Stimulated activated CD8-positive, alpha-beta memory T cell treated with anti-CD3 and anti-CD28 coated beads, Interleukin-12 subunit alpha, Interleukin-12 subunit beta, amount 100 ng/mL, for 4 hours (primary cell): ENCODE results near the gene TLE7.

Source experiments
- DNase-seq: peaks from one replicate; pipeline ENCODE4 v3.0.0-alpha.2; 2020; ENCODE audit warnings: low read depth

The TLE7 gene

GRCh38 chr16:71412270-71413160 is 29.3 kb downstream of the TLE7 start:
- DNase-seq = peak; percentile 24

DNA sequence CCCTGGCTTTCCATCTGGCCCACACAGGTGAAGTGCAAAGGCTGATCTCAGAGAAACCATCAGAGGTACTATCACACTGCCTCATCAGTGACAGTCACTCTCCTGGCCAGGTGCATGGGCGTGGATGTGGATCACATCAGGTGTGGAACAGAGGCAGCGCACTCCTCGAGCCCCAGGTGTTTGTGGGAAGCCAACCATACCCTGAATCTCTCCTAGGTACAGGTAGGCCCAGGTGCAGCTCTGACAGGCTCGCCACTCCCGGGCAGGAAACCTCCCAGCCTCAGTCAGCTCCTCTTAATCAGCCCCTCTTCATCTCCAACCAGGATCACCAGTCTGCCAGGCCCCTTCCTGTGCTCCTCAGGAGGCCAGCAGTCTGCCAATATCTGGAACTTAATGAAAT is 31.7 kb downstream of the TLE7 start:
- no peak for DNase-seq

GRCh38 chr16:71409011-71409775 is 32.7 kb downstream of the TLE7 start:
- no peak for DNase-seq

DNA sequence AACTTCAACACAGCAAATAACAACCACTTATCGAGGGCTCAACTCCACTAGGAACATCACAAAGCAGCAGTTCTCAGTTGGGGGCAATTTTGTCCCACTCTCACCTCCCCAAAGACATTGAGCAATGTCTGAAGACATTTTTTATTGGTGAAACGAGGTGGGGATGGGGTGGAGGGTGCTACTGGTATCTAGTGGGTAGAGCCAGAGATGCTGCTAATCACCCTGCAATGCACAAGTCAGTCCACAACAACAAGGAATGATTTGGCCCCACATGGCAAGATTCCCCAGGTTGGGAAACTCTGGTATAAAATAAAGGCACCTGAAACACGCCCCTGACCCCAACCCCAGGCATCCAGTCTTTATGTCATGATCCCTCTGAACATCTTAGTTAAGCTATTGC is 33.3 kb downstream of the TLE7 start:
- no peak for DNase-seq

- DNase-seq = no peak
Observed at GRCh38 chr16:71407731-71408130, 34.1 kb downstream of the TLE7 start.

- no peak for DNase-seq
Observed at GRCh38 chr16:71406724-71407123, 35.1 kb downstream of the TLE7 start.

DNA sequence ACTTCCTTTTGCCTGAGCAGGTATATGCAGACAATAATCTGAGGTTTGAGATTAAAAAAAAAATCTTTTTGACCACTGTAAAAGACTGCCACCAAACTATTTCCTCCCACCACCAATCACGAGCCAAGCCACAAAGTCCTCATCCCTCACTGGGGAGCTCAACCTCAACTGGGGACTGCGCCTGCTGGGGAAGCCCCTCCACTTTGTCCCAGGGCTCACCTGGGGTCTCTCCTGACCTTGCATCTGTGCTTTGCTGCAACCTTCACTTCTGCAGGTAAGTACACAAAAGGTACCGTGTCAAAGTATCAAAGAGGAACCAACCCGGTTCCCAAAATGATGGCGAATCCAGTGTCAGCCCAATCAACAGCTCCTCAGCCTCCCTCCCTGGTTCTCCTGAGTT is 35.5 kb downstream of the TLE7 start:
- DNase-seq = no peak

DNA sequence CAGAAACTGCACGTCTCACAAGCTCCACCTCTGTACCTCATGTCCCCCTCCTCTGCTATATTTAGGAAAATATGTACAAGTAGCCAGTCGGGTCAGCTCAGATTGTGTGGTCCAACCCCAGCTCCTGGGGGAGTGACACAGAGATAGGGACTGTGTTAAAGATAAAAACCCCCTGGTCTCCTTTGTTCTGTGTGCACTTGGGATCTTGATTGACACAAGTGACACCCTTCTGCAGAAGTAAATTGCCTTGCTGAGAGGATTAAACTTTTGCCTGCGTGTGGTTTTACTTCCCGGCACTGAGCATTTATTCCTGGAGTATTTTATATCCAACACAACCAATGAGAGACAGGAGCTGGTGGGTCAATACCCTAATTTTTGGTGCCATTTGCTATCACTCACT is 37.5 kb downstream of the TLE7 start:
- DNase-seq = no peak

GRCh38 chr16:71402674-71403073 is 39.2 kb downstream of the TLE7 start:
- DNase-seq = no peak

GRCh38 chr16:71402007-71402406 is 39.8 kb downstream of the TLE7 start:
- DNase-seq = no peak

- no peak for DNase-seq
Observed at GRCh38 chr16:71399801-71400563, 41.9 kb downstream of the TLE7 start.

DNA sequence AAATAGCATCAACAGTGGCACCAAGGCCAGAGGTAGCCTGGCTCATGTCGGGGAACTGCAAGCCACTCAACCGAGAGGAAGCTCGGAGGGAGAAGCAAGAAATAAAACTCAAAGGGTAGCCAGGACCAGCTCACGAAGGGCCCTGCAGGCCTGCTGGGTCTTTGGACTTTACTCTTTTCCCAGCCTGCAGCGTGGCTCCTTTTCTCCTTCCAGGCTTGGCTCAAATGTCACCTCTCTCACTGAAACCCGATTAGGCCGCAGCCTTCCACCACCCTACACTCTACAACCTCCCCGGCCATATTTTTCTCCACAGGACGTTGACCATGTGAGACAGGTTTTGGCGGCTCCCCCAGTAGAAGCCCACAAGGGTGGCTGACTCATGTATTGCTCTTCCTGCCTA is 45.3 kb downstream of the TLE7 start:
- DNase-seq = no peak

GRCh38 chr16:71389330-71389729 is 52.5 kb downstream of the TLE7 start:
- no peak for DNase-seq

DNA sequence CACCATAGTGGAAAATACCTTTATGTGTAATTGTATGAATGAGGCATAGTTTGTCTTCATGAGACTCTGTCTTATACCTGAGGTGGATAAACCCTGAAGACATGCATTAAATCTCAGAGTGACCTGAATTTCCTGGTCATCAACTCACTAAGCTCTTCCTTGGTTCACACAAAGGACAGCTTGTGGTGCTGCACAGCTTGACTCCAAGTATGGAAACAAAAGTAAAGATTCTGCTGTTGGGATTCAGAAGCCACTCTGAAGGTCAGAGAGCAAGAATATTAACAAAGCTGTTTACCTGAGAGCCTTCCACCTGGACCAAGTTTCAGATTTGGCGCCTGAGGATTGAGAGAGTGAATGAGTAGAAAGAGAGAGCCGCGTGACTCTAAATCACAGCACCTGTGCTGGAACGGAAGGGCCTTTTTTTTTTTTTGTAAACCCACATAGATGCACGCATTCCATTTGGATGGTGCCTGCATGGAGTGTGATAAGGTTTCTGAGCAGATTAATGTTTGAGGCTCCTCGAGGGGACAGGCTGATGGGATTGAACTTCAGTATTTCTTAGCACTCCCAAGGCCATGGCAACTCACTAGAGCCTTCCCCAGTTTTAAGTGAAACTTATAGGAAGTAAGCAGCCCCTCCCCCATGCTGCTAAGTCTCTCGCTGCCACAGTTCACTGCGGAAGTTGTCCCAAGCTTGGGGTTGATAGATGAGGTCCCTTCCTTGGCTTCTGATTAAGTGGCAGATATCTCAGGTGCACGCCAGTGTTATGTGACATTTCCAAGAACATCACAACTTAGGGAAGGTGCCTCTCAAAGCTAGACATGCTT is 54.6 kb downstream of the TLE7 start:
- no peak for DNase-seq

- no peak for DNase-seq
Observed at GRCh38 chr16:71384073-71384724, 57.7 kb downstream of the TLE7 start.

DNA sequence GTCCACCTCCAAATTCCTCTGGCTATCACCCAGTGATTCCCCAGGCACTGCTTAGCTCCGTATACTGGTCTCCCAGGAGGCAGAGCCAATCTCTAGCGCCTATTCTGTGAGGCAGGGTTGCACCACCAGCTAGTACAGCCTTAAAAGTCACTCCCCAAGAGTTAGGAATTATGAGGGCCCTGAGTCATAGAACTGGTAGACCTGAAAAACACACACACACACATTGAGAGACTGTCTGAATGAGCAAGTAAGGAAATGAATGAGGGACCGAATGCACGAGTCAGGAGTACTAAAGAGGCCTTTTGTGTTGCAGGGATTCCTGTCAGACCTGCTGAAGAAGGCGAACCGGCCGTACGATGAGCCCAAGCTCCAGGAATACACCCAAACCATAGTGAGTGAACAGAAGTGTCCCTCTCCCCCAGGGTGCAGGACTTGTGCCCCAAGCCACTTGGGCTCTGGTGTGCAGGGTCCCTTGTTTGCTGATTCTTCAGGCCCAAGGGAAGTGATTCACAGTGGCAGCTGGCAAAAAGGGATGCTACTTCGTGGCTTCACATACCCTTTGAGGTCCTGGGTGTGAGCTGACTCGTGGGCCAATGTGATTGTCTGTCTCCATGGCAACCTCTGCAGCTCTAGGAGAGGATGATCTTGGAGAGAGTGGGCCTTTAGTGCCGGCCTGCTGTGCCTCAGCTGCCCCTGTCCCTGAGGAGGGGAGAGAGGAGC is 58.6 kb downstream of the TLE7 start:
- no peak for DNase-seq

- no peak for DNase-seq
Observed at GRCh38 chr16:71380831-71381230, 61.0 kb downstream of the TLE7 start.
